ENCODE results near the gene TNK2.

Gene TNK2

DNA sequence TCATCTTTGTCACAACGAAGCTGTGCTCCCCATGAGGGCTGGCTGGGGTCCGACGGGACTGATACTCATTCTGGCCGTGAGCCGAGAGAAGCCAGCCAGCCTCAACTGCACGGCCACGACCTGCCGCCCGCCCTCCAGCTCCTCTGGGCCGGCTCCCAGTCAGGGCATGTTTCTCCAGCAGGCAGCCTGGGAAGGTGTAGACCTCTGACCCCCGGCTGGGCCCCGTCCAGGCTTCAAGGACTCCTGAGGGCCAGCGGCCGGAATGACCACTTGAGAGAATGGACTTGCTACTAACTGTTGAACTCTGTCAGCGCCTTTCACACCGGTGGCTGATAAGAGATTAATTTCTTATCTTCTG, 78.5 kb downstream of the TNK2 start:
- TF ChIP-seq TAF1 (IDR thresholded peaks at IDR 0.05; ENCODE audit: borderline replicate concordance, insufficient read depth, low read length), result no peak
- no peak for TF ChIP-seq FOXP2 (optimal IDR thresholded peaks at IDR 0.05; ENCODE audit: borderline replicate concordance, extremely low read depth, extremely low read length, insufficient read depth)
- TF ChIP-seq, protein P1, sequence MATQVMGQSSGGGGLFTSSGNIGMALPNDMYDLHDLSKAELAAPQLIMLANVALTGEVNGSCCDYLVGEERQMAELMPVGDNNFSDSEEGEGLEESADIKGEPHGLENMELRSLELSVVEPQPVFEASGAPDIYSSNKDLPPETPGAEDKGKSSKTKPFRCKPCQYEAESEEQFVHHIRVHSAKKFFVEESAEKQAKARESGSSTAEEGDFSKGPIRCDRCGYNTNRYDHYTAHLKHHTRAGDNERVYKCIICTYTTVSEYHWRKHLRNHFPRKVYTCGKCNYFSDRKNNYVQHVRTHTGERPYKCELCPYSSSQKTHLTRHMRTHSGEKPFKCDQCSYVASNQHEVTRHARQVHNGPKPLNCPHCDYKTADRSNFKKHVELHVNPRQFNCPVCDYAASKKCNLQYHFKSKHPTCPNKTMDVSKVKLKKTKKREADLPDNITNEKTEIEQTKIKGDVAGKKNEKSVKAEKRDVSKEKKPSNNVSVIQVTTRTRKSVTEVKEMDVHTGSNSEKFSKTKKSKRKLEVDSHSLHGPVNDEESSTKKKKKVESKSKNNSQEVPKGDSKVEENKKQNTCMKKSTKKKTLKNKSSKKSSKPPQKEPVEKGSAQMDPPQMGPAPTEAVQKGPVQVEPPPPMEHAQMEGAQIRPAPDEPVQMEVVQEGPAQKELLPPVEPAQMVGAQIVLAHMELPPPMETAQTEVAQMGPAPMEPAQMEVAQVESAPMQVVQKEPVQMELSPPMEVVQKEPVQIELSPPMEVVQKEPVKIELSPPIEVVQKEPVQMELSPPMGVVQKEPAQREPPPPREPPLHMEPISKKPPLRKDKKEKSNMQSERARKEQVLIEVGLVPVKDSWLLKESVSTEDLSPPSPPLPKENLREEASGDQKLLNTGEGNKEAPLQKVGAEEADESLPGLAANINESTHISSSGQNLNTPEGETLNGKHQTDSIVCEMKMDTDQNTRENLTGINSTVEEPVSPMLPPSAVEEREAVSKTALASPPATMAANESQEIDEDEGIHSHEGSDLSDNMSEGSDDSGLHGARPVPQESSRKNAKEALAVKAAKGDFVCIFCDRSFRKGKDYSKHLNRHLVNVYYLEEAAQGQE (IDR thresholded peaks at IDR 0.05; ENCODE audit: insufficient read depth in 1 of 2, low read depth in 2 of 2, low read length in 2 of 2), result no peak
- TF ChIP-seq POLR2AphosphoS5 (IDR thresholded peaks at IDR 0.05; ENCODE audit: low read depth, low read length), result no peak
- no peak for TF ChIP-seq SIN3A (IDR thresholded peaks at IDR 0.05; ENCODE audit: borderline replicate concordance, insufficient read depth, low read length)

DNA sequence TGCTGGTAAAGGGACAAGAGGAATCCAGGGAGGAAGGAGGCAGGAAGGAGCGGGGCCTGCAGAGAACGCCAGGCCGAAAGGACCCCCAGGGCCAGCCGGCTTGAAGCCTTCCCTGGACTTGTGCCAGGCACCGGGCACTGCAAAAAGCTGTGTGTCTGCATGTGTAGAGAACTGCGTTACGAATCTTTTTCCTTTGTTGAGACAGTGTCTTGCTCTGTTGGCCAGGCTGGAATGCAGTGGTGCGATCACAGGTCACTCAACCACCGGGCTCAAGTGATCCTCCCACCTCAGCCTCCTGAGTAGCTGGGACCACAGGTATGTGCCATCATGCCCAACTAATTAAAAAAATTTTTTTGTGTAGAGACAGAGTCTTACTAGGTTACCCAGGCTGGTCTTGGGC, 79.6 kb downstream of the TNK2 start:
- TF ChIP-seq TAF1 (IDR thresholded peaks at IDR 0.05; ENCODE audit: borderline replicate concordance, insufficient read depth, low read length) (no peak), POLR2AphosphoS5 (IDR thresholded peaks at IDR 0.05; ENCODE audit: low read depth, low read length) (no peak), FOXP2 (optimal IDR thresholded peaks at IDR 0.05; ENCODE audit: borderline replicate concordance, extremely low read depth, extremely low read length, insufficient read depth) (no peak), SIN3A (IDR thresholded peaks at IDR 0.05; ENCODE audit: borderline replicate concordance, insufficient read depth, low read length) (no peak)
- TF ChIP-seq, protein P1 (IDR thresholded peaks at IDR 0.05; ENCODE audit: insufficient read depth in 1 of 2, low read depth in 2 of 2, low read length in 2 of 2), result no peak

DNA sequence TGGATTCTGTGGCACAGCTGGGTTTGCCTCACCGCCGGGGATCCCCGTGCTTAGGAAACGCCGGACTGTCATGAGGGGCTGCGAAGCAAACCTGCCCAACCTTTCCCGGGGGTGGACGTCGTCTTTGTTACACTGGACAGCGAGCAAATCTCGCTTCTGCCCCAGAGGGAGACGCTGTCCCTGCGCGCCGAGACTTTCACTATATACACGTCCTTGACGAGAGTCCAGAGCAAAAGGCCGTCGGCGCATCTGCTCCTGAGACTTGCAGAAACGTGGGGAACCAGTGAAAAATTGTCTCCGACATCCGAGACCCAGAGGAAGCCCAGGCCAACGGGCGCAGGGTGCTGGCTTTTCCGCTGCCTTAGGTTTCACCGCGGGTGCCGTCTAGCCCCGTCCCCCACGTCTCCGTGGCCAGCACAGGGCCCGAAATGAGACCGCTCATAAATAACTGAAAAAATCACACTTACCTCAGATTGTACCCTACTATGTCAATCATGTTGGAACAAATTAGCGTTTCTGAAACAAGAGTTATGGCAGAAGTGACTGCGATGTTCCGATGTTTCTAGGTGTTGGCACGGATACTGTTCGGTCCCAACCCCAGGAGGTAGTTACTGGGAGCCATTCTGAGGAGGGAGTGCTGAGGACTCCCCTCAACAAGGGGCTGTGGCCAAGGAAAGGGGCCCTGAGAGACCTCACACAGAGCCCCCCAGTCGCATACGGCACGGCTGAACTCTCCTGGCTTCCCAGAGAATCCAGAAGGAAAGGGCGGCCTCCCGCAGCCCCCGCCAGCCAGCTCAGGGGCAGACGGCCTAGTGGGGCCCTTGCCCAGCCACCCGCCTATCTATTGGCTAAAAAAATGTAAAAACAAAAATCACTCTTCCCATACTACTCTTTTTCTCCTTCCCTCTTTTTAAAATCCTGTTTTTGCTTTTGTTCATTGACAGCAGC, 82.2 kb downstream of the TNK2 start:
- TF ChIP-seq TAF1 (IDR thresholded peaks at IDR 0.05; ENCODE audit: borderline replicate concordance, insufficient read depth, low read length) (no peak), POLR2AphosphoS5 (IDR thresholded peaks at IDR 0.05; ENCODE audit: low read depth, low read length) (no peak), FOXP2 (optimal IDR thresholded peaks at IDR 0.05; ENCODE audit: borderline replicate concordance, extremely low read depth, extremely low read length, insufficient read depth) (no peak), SIN3A (IDR thresholded peaks at IDR 0.05; ENCODE audit: borderline replicate concordance, insufficient read depth, low read length) (no peak)
- TF ChIP-seq, protein P1 (IDR thresholded peaks at IDR 0.05; ENCODE audit: insufficient read depth in 1 of 2, low read depth in 2 of 2, low read length in 2 of 2), result no peak

DNA sequence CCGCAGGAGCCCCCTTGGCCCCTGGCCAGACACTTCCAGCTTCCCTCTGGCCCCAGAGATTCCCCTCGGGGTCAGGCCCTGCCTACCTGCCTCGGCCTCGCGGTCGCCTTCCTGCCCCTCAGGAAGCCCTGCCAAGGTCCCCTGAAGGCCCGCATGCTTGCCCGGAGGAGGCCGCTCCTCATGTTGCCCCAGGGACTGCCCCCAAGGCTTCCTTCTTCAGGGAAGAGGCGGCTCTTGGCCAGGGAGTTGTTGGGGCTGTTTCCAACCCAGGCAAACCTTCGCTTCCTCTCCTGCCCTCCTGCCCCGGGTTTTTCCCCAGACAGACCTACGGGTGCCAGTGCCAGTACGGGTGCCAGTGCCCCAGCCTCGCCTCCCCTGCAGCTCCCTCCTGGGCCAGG, 83.2 kb downstream of the TNK2 start:
- TF ChIP-seq, protein P1 (IDR thresholded peaks at IDR 0.05; ENCODE audit: insufficient read depth in 1 of 2, low read depth in 2 of 2, low read length in 2 of 2), result no peak
- no peak for TF ChIP-seq POLR2AphosphoS5 (IDR thresholded peaks at IDR 0.05; ENCODE audit: low read depth, low read length)
- TF ChIP-seq SIN3A (IDR thresholded peaks at IDR 0.05; ENCODE audit: borderline replicate concordance, insufficient read depth, low read length), result no peak
- no peak for TF ChIP-seq FOXP2 (optimal IDR thresholded peaks at IDR 0.05; ENCODE audit: borderline replicate concordance, extremely low read depth, extremely low read length, insufficient read depth)
- TF ChIP-seq TAF1 (IDR thresholded peaks at IDR 0.05; ENCODE audit: borderline replicate concordance, insufficient read depth, low read length), result no peak

Measured in PFSK-1 (cell line).